SK-N-SH (cell line): ENCODE data around the gene NLGN1. TPM values are rescaled to one million over a fixed set of nuclear protein-coding genes. Genes with fewer than 3 reads are reported as not detected.

ENCODE experiments used
- CTCF ChIA-PET: fragments of 300-600, 350-600 bp; formaldehyde crosslinking; extraction: SDS; loops from one replicate; lab custom pipeline; 2021; lab: Yijun Ruan, JAX
- POLR2A ChIA-PET: fragments of 350-600 bp; sonication (Branson Sonifier 250); formaldehyde crosslinking; extraction: SDS; loops from one replicate; lab custom pipeline; 2020; ENCODE audit warnings: antibody characterized with exemption, inconsistent platforms; lab: Yijun Ruan, JAX
- DNase-seq: peaks from one replicate; pipeline ENCODE4 v3.0.0; 2012
- H2AFZ ChIP-seq: fragments of 200-600 bp; sonication (generic); 2 replicates; pipeline ENCODE4 v1.8.1; 2016; ENCODE audit warnings: antibody characterized with exemption, mild to moderate bottlenecking, low read depth
- H3F3A ChIP-seq: fragments of 200-600 bp; sonication (generic); replicated peaks from 2 replicates; pipeline ENCODE3; 2016; ENCODE audit warnings: antibody characterized with exemption, mild to moderate bottlenecking; ENCODE audit not compliant: insufficient read depth
- H3K27ac ChIP-seq, 2 experiments: fragments of 200-500 bp in 1 of 2; fragments of 200-600 bp in 1 of 2; sonication (Bioruptor generic) in 1 of 2; sonication (generic), shearing (Covaris generic) in 1 of 2; 2 replicates each; pipeline versions ENCODE4 v1.5.1 to v1.6.1; 2014 to 2016; ENCODE audit warnings: low read depth in 2 of 2, inconsistent platforms in 1 of 2, low read length in 1 of 2, mild to moderate bottlenecking in 1 of 2, mixed read lengths in 1 of 2
- H3K27me3 ChIP-seq: fragments of 200-600 bp; sonication (generic), shearing (Covaris generic); 2 replicates; pipeline ENCODE4 v1.6.1; 2016; ENCODE audit warnings: mixed run types; ENCODE audit not compliant: insufficient read depth
- H3K36me3 ChIP-seq, 2 experiments: fragments of 200-500 bp in 1 of 2; fragments of 200-600 bp in 1 of 2; sonication (Bioruptor generic) in 1 of 2; sonication (generic) in 1 of 2; replicated peaks in 1 of 2; 2 replicates each; pipeline versions ENCODE3 to v1.5.1; 2014 to 2016; ENCODE audit warnings: low read length in 1 of 2, mild to moderate bottlenecking in 1 of 2; ENCODE audit not compliant: insufficient read depth in 2 of 2, control insufficient read depth in 1 of 2
- H3K4me1 ChIP-seq, 2 experiments: fragments of 200-500 bp in 1 of 2; fragments of 200-600 bp in 1 of 2; sonication (Bioruptor generic) in 1 of 2; sonication (generic), shearing (Covaris generic) in 1 of 2; 2 replicates each; pipeline versions ENCODE4 v1.5.1 to v1.6.1; 2014 to 2016; ENCODE audit warnings: low read depth in 1 of 2, low read length in 1 of 2, mixed run types in 1 of 2; ENCODE audit not compliant: insufficient read depth in 2 of 2, control insufficient read depth in 1 of 2
- H3K4me2 ChIP-seq: fragments of 200-600 bp; sonication (generic), shearing (Covaris generic); 2 replicates; pipeline ENCODE4 v1.6.1; 2017; ENCODE audit warnings: mixed run types
- H3K4me3 ChIP-seq, 2 experiments: fragments of 200-500 bp in 1 of 2; fragments of 200-600 bp in 1 of 2; sonication (Bioruptor generic) in 1 of 2; sonication (generic), shearing (Covaris generic) in 1 of 2; 2 replicates each; pipeline versions ENCODE4 v1.5.1 to v1.8.1; 2014 to 2016; ENCODE audit warnings: low read depth in 2 of 2, inconsistent platforms in 1 of 2, low read length in 1 of 2, mild to moderate bottlenecking in 1 of 2, mixed read lengths in 1 of 2, moderate library complexity in 1 of 2
- H3K79me2 ChIP-seq: fragments of 200-600 bp; sonication (generic); 2 replicates; pipeline ENCODE4 v1.8.1; 2017; ENCODE audit warnings: mild to moderate bottlenecking; ENCODE audit not compliant: insufficient read depth
- H3K9ac ChIP-seq: fragments of 200-600 bp; sonication (generic); 2 replicates; pipeline ENCODE4 v1.6.1; 2017; ENCODE audit warnings: mixed run types
- H3K9me2 ChIP-seq: fragments of 200-600 bp; sonication (generic); 2 replicates; pipeline ENCODE4 v1.6.1; 2017; ENCODE audit warnings: mixed run types
- H3K9me3 ChIP-seq: fragments of 200-600 bp; sonication (generic); 2 replicates; pipeline ENCODE4 v1.6.1; 2017; ENCODE audit warnings: mixed run types, mild to moderate bottlenecking, moderate library complexity
- H4K20me1 ChIP-seq: fragments of 200-600 bp; sonication (generic); 2 replicates; pipeline ENCODE4 v1.6.1; 2017; ENCODE audit warnings: mild to moderate bottlenecking, mixed run types; ENCODE audit not compliant: insufficient read depth
- ELF1 ChIP-seq: IDR thresholded peaks from 2 replicates; pipeline ENCODE4 v1.4.0; 2012
- EP300 ChIP-seq, 2 experiments: IDR thresholded peaks; 2 replicates each; pipeline versions ENCODE4 v1.4.0 to v1.6.1; 2012; ENCODE audit warnings: borderline replicate concordance in 1 of 2, low read depth in 1 of 2, low read length in 1 of 2
- FOXJ3 ChIP-seq: sonication (generic); formaldehyde crosslinking; IDR thresholded peaks from 2 replicates; pipeline ENCODE4 v1.5.1; 2020; ENCODE audit warnings: mild to moderate bottlenecking, missing genetic modification reagents
- JUND ChIP-seq: IDR thresholded peaks from 2 replicates; pipeline ENCODE4 v1.4.0; 2012
- MAX ChIP-seq: IDR thresholded peaks from 2 replicates; pipeline ENCODE4 v1.4.0; 2012; ENCODE audit warnings: low read depth
- MEF2A ChIP-seq: IDR thresholded peaks from 2 replicates; pipeline ENCODE4 v1.4.0; 2012; ENCODE audit warnings: low read depth, borderline replicate concordance
- MXI1 ChIP-seq: IDR thresholded peaks from 2 replicates; pipeline ENCODE4 v1.6.1; 2012; ENCODE audit warnings: mild to moderate bottlenecking, low read depth, low read length, improper control_type of control experiment
- NFIC ChIP-seq: IDR thresholded peaks from 2 replicates; pipeline ENCODE4 v1.4.0; 2012; ENCODE audit warnings: borderline replicate concordance
- PBX3 ChIP-seq: IDR thresholded peaks from 2 replicates; pipeline ENCODE4; 2012
- POLR2AphosphoS5 ChIP-seq: IDR thresholded peaks from 2 replicates; pipeline ENCODE4 v1.6.1; 2012; ENCODE audit warnings: low read depth, low read length
- RCOR1 ChIP-seq: fragments of 150-350 bp; IDR thresholded peaks from 2 replicates; pipeline ENCODE4 v1.6.1; 2017; ENCODE audit warnings: antibody characterized with exemption, low read length
- REST ChIP-seq: IDR thresholded peaks from 2 replicates; pipeline ENCODE4 v1.6.1; 2012; ENCODE audit warnings: mild to moderate bottlenecking, low read depth, low read length, moderate library complexity
- SIN3A ChIP-seq: IDR thresholded peaks from 2 replicates; pipeline ENCODE4 v1.6.1; 2012; ENCODE audit warnings: low read depth, mild to moderate bottlenecking, low read length, moderate library complexity, borderline replicate concordance
- SMC3 ChIP-seq: IDR thresholded peaks from 2 replicates; pipeline ENCODE4 v1.6.1; 2012; ENCODE audit warnings: low read depth, low read length, improper control_type of control experiment
- TAF1 ChIP-seq: IDR thresholded peaks from 2 replicates; pipeline ENCODE4 v1.6.1; 2012; ENCODE audit warnings: low read depth, mild to moderate bottlenecking, low read length, moderate library complexity, borderline replicate concordance
- TCF12 ChIP-seq: IDR thresholded peaks from 2 replicates; pipeline ENCODE4 v1.4.0; 2012
- TEAD4 ChIP-seq: IDR thresholded peaks from 2 replicates; pipeline ENCODE4 v1.4.0; 2012; ENCODE audit warnings: mild to moderate bottlenecking, borderline replicate concordance; ENCODE audit not compliant: insufficient read depth
- USF2 ChIP-seq: fragments of 150-350 bp; IDR thresholded peaks from 2 replicates; pipeline ENCODE4 v1.6.1; 2017; ENCODE audit warnings: antibody characterized with exemption, low read length, low read depth, borderline replicate concordance
- YY1 ChIP-seq: IDR thresholded peaks from 2 replicates; pipeline ENCODE4 v1.4.0; 2012; ENCODE audit warnings: low read depth, mild to moderate bottlenecking
- WGBS: methylation state at CpG from one replicate; pipeline ENCODE4 v1.1.6; 2017; ENCODE audit warnings: low lambda C conversion rate; 5-methylcytosine and 5-hydroxymethylcytosine counted together
- polyA plus RNA-seq, 3 experiments: library from polyadenylated mRNA; depleted of rRNA; stranded (reverse); fragments of >200 nt; gene quantifications; 2 replicates each; pipeline ENCODE4 v1.2.3, GENCODE V29; 2012
- TF ChIP-seq, protein P1 (sequence below): fragments of 150-350 bp; IDR thresholded peaks from 2 replicates; pipeline ENCODE4 v1.6.1; 2016; ENCODE audit warnings: mild to moderate bottlenecking, low read depth, low read length

NLGN1 gene
- polyA plus RNA-seq, 1 of the 3 experiments (the other 2 are of a cell fraction): 1.5 TPM

- Histone ChIP-seq H3K27ac (no peak overlapping the region), H3F3A (no peaks in the 10 kb centered on the region), H3K27me3 (no peaks in the 10 kb centered on the region), H3K79me2 (no peaks in the 10 kb centered on the region), H3K9me2 (no peaks in the 10 kb centered on the region), H2AFZ (no peak overlapping the region), H3K4me3 (no peak overlapping the region), H3K4me2 (no peak overlapping the region), H3K9me3 (no peaks in the 10 kb centered on the region), H3K36me3 (no peaks in the 10 kb centered on the region), H4K20me1 (no peaks in the 10 kb centered on the region), H3K9ac (no peak overlapping the region), H3K4me1 (no peaks in the 10 kb centered on the region; a peak in 2 of 4 replicates)
- POLR2A ChIA-PET: no interaction called here
- WGBS: 77% methylated on average over 2 of the region's 2 CpGs
- CTCF ChIA-PET: no interaction called here
- no peak for DNase-seq
- TF ChIP-seq SIN3A (no peak), MXI1 (no peak), TEAD4 (no peak), MAX (no peak), EP300 (IDR thresholded peaks at IDR 0.05; ENCODE audit: borderline replicate concordance in 1 of 2, low read depth in 1 of 2, low read length in 1 of 2) (no peak), JUND (no peak), MEF2A (no peak), REST (no peak), USF2 (no peak), RCOR1 (no peak), NFIC (no peak), POLR2AphosphoS5 (no peak), TCF12 (no peak), FOXJ3 (no peak), ELF1 (no peak), TAF1 (no peak), PBX3 (no peak), SMC3 (no peak), YY1 (no peak)
- TF ChIP-seq, protein P1, sequence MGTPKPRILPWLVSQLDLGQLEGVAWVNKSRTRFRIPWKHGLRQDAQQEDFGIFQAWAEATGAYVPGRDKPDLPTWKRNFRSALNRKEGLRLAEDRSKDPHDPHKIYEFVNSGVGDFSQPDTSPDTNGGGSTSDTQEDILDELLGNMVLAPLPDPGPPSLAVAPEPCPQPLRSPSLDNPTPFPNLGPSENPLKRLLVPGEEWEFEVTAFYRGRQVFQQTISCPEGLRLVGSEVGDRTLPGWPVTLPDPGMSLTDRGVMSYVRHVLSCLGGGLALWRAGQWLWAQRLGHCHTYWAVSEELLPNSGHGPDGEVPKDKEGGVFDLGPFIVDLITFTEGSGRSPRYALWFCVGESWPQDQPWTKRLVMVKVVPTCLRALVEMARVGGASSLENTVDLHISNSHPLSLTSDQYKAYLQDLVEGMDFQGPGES: no peak
Measured at GRCh38 chr3:174100744-174101143, 703.2 kb downstream of the NLGN1 start.
